ENCODE measurements around the gene CCNY.

CCNY gene

GRCh38 chr10:35568483-35569015 is 232.2 kb downstream of the CCNY start:
- DNase-seq = no peak

DNA sequence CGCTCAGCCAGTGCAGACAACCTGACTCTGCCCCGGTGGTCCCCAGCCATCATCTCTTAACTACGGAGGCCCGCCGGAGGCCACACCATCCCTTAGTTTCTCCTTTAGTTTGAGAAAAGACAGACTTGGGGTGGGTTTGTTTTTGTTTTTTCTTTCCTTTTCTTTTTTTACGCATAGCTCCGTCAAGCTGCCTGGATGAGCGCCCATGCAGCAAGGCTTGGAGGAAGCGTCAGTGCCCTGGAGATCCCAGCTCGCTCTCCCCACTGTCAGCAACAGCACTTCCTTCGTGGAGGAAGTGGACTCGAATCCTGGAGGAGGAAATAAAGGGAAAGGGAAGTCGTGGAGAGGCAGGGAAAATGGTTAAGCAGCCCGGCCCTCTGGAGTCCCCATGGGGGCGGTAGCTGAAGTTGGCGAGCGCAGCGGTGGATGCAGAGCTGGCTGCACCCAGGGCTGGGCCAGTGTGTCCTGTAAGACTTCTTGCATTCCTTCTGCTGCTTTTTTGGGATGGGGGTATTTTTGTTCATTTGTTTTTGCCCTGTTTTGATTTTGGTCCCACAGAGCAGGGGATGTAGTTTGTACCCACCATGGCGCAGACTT is 232.9 kb downstream of the CCNY start:
- no peak for DNase-seq

DNA sequence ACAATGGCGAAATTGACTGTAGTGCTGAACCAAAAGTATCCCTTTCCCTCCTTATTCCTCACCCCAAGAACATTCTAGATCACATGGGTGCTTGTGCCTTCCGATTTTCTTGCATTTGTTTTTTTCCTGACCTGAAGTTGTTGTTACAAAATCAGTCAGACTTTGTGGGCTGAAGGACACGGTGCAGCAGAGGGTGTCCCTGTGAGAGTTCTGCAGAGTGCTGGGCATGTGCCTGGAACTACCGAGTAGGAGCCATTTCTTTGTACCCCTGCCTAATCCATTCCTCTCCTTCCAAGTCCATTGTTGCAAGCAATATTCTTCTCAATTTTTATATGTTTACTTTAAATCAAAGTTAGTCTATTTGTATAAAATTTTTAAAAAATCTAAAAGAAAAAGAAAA is 233.5 kb downstream of the CCNY start:
- DNase-seq = no peak

DNA sequence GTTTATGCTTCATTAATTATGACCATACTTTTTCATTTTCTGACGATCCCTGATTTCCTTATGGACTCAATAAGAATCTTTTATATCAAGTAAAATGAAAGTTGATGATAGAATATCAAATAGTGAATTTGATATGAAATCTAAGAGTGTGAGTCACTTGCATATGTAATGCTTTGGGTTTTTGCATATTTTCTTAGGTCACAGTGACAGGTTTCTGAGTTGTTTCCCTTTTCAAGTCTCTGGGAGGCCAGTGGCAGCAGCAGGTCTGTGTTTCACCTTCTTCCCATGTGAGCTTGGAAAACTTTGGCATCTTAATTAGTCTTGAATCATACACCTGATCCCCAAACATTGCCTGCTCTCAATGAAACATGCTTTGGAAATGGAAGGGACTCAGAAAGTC is 234.1 kb downstream of the CCNY start:
- no peak for DNase-seq

GRCh38 chr10:35572583-35572982 is 236.3 kb downstream of the CCNY start:
- DNase-seq = no peak

- DNase-seq = no peak
Measured at GRCh38 chr10:35573796-35574195, 237.5 kb downstream of the CCNY start.

- DNase-seq = no peak
Measured at GRCh38 chr10:35574924-35575352, 238.6 kb downstream of the CCNY start.

- DNase-seq = no peak
Measured at GRCh38 chr10:35575640-35576039, 239.3 kb downstream of the CCNY start.

- DNase-seq = no peak
Measured at GRCh38 chr10:35576730-35577129, 240.4 kb downstream of the CCNY start.

DNA sequence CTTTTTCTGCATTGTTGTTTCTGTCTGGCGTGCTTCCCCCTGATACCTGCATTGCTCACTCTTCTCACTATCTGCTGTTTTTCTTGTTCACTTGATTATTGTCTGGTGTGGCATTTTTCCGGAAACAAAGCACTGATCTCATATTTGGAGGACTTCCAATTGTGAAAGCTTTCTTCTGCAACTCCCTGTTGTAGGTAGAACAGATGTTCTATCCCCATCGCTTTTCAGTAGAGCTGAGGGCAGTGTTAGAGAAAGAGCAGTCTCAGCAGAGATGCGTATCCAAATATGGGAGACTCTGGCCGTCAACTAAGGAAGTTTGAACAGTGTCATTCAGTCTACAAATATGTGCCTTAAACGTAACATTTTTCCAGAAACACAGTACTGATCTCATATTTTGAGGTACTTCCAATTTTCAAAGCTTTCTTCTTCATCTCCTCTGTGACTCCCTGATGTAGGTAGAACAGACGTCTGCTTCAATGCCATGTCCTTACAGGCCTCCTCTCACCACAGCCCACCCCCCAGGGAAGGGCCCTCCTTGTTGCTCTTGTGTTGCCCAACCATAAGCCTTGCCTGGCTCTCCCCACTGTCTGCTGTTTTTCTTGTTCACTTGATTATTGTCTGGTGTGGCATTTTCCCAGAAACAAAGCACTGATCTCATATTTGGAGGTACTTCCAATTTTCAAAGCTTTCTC is 241.8 kb downstream of the CCNY start:
- peak; percentile 21 to 45 for DNase-seq

GRCh38 chr10:35578618-35578956 is 242.3 kb downstream of the CCNY start:
- no peak for DNase-seq

GRCh38 chr10:35579116-35579515 is 242.8 kb downstream of the CCNY start:
- no peak for DNase-seq

DNA sequence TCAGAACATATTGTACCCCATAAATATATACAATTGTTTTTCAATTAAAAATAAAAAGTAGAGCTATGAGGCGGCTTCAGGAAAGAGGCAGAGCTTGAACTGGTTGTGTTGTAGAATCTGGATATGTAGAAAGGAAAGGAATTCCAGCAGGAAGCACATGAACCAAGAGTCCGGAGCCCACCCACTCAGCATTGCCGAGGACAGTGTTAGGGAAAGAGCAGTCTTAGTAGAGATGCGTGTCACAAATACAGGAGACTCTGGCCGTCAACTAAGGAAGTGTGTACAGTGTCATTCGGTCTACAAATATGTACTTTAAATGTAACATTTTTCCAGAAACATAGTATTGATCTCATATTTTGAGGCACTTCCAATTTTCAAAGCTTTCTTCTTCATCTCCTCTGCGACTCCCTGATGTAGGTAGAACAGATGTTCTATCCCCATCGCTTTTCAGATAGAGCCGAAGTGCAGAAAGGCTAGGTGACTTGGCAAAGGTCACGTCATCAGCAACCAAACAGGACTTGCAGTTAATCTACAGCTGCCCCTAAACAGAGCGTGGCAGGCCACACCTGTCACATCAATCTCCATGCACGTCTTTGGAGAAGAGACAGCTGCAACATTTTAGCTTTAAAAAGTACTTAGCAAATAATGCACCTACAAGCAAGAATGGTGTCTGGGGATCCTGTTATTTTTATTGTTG is 243.6 kb downstream of the CCNY start:
- peak; percentile 77 to 81 for DNase-seq

- DNase-seq = no peak
Measured at GRCh38 chr10:35580423-35580770, 244.1 kb downstream of the CCNY start.

DNA sequence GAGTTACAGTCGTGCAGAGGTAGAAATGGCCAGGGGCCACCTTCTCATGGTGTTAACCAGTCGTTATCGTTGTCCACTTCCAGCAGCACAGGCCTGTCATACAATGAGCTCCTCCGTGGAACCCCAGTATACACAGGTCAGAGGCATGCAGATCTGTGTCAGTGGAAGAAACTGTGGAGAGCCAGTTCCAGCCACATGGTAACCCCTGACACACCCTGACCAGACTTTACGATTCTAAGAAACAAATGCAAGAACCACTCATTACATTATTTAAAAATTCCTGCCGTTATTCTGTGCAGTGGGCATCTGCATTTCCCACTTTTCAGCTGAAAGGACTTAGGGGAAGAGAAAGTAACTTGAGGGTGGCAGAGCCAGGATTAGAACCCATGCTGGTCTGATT is 245.3 kb downstream of the CCNY start:
- DNase-seq = no peak

- no peak for DNase-seq
Measured at GRCh38 chr10:35584946-35585345, 248.6 kb downstream of the CCNY start.

DNA sequence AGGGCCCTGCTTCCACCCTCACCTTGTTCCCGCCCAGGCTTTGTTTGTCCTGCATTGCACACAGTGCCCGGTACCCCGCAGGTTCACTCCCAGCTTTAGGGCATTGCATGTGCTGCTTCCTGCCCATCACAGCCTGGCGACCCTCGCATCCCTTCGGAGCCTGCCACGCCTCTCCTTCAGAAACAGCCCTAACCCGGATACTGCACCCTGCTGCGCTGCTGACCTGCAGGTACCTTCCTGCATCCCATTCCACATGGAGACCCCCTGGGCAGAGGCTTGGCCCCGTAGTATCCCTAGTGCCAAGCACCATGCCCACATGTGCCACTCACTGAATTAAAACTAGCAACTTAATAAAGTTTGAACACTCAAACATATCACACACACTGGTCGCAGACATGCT is 249.0 kb downstream of the CCNY start:
- DNase-seq = no peak

GRCh38 chr10:35585903-35586535 is 249.7 kb downstream of the CCNY start:
- peak; percentile 47 to 49 for DNase-seq

GRCh38 chr10:35588836-35589235 is 252.5 kb downstream of the CCNY start:
- DNase-seq = no peak

GRCh38 chr10:35592441-35592840 is 256.1 kb downstream of the CCNY start:
- no peak for DNase-seq

DNA sequence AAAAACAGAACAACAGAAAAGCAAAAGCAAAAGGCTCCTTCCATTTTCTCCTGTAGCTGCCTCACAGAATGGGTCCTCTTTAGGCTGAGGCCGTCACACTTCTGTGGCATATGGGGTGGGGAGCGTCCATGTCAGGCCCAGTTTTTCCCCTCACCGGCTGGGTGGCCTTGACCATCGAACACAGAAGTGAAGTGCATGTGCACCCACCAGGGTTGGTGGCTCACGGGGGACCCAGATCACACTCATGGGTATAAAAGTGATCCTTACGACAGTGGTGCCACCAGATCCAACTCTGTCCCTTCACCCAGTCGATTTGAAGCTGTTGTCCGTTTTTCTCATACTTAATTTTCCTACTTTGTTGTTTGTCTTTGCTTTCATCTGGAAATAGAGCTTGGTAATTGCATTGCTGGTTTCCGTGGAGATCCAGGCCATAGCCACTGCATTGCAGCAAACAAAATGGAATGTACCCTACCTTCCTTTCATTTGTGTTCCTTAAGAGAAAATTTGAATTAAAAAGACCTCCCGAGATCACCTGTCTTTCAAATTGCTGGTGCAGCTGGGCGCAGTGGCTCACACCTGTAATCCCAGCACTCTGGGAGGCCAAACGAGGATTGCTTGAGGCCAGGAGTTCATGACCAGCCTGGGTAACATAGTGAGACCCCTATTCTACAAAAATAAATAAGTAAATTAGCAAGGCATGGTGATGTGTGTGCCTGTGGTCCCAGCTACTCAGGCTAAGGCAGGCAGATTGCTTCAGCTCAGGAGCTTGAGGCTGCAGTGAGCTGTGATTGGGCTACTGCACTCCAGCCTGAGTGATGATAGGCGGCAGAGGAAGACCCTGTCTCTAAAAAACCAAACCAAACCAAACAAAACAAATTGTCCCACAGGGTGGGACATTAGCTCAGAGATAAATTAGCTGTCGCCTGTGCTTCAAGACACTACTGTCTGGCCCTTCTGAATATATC is 258.1 kb downstream of the CCNY start:
- no peak for DNase-seq

GRCh38 chr10:35595106-35595505 is 258.8 kb downstream of the CCNY start:
- DNase-seq = no peak

DNA sequence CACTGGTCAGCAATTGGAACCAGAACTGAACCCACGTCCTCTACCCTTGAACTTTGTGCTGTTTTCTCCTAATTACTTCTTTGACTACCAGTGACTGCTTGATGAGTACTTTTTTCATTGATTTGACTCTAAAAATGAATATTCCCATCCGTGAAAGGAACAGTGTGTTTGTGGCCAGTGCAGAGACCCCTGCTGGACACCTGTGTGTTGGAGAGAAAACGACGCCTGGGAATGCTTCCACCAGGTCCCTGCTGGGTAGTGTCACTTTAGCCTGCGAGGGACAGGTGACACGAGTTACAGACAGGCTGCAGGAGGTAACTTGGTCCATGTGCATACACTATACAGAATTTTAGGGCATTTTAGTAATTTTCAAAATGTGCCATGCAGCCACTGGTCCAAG is 262.1 kb downstream of the CCNY start:
- no peak for DNase-seq

All from SHP77 (cell line).